ENCODE data around the gene TBX5. TPM values are rescaled to one million over a fixed set of nuclear protein-coding genes. Genes with fewer than 3 reads are reported as not detected.

TBX5 gene
- total RNA-seq, 1 donor from 2014 or later: not detected

DNA sequence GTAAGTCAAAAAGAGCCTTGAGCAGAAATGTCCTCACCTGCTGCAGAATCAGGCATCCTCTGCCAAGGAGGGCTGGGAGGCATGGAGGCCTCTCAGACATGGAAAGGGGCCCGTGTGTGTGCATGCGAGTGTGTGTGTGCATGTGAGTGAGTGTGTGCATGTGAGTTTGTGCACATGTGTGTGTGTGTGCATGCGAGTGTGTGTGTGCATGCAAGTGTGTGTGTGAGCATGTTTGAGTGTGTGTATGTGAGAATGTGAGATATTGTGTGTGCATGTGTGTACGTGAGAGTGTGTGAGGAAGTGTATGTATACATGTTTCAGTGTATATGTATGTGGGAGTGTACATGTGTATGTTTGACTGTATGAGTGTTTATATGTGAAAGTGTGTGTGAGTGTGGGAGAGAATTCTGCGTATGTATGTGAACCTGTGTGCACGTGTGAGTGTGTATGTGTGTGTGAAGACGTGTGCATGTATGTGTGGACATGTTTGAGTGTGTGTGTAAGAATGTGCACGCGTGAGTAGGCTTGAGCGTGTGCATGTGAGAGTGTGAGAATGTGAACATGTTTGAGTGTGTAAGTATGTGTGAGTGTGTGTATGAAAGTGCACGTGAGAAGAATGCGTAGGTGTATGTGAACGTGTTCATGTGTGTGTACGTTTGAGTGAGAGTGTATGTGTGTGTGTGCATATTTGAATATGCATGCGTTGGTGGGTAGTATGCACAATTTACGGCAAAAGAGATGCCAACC lies 90.8 kb downstream of the TBX5 start:
- no peak for DNase-seq (ENCODE audit: low read depth, low spot score)
- Mint-ChIP-seq H3K4me1 (no peaks in the 10 kb centered on the region), H3K4me3 (no peak overlapping the region), H3K27me3 (ENCODE audit: low read depth) (peaks cover 16% of the 10 kb centered on the region), H3K27ac (ENCODE audit: unreplicated experiment) (no peak overlapping the region), H3K9me3 (no peaks in the 10 kb centered on the region), H3K36me3 (ENCODE audit: low read depth) (no peaks in the 10 kb centered on the region)
- TF ChIP-seq, protein P1, sequence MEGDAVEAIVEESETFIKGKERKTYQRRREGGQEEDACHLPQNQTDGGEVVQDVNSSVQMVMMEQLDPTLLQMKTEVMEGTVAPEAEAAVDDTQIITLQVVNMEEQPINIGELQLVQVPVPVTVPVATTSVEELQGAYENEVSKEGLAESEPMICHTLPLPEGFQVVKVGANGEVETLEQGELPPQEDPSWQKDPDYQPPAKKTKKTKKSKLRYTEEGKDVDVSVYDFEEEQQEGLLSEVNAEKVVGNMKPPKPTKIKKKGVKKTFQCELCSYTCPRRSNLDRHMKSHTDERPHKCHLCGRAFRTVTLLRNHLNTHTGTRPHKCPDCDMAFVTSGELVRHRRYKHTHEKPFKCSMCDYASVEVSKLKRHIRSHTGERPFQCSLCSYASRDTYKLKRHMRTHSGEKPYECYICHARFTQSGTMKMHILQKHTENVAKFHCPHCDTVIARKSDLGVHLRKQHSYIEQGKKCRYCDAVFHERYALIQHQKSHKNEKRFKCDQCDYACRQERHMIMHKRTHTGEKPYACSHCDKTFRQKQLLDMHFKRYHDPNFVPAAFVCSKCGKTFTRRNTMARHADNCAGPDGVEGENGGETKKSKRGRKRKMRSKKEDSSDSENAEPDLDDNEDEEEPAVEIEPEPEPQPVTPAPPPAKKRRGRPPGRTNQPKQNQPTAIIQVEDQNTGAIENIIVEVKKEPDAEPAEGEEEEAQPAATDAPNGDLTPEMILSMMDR (conservative IDR thresholded peaks at IDR 0.05): no peak

DNA sequence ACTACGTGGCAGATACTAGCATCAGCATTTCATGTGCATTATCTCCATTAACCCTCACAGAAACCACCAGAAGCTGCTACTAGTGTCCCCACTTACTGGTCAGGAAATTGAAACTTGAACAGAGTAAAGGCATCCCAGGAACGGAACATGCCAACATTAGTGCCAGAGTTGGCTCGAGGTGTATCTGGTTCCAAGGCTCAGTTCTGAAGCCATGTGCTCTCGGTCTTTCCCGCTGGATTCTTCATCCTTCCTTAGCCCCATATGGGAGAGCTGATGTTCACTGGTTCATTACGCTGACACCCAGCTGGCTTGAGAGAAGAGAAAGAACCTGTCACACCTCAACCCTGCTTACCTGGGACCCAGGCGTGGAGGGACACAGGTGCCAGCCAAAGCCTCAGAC lies 91.5 kb downstream of the TBX5 start:
- no peak overlapping the region for H3K4me3 Mint-ChIP-seq
- no peaks in the 10 kb centered on the region for H3K9me3 Mint-ChIP-seq
- H3K27me3 Mint-ChIP-seq (ENCODE audit: low read depth): peaks cover 18% of the 10 kb centered on the region
- H3K27ac Mint-ChIP-seq (ENCODE audit: unreplicated experiment): no peak overlapping the region
- no peaks in the 10 kb centered on the region for H3K36me3 Mint-ChIP-seq (ENCODE audit: low read depth)
- H3K4me1 Mint-ChIP-seq: no peaks in the 10 kb centered on the region
- TF ChIP-seq, protein P1 (conservative IDR thresholded peaks at IDR 0.05): no peak
- no peak for DNase-seq (ENCODE audit: low read depth, low spot score)

DNA sequence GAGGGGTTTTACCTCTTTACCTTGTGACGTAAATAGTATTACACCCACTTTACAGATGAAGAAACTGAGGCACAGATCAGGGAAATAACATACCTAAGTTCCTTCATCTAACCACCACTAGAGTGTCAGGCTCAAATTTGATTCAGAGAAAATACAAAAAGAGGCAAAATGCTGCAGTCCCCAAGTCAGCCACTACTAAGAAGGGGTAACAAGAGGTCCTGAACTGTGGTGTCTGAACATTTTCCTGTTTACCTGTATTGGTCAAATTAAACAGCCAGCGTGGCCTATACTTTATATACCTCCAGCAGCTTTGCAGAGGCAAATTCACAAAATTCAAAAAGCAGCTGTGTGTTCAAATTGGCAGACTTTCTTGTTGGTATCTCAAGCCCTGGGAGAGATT lies 92.0 kb downstream of the TBX5 start:
- peaks cover 21% of the 10 kb centered on the region for H3K27me3 Mint-ChIP-seq (ENCODE audit: low read depth)
- no peak overlapping the region for H3K4me3 Mint-ChIP-seq
- H3K4me1 Mint-ChIP-seq: no peaks in the 10 kb centered on the region
- H3K36me3 Mint-ChIP-seq (ENCODE audit: low read depth): no peaks in the 10 kb centered on the region
- TF ChIP-seq, protein P1 (conservative IDR thresholded peaks at IDR 0.05): no peak
- H3K9me3 Mint-ChIP-seq: no peaks in the 10 kb centered on the region
- DNase-seq (ENCODE audit: low read depth, low spot score): no peak
- no peak overlapping the region for H3K27ac Mint-ChIP-seq (ENCODE audit: unreplicated experiment)

DNA sequence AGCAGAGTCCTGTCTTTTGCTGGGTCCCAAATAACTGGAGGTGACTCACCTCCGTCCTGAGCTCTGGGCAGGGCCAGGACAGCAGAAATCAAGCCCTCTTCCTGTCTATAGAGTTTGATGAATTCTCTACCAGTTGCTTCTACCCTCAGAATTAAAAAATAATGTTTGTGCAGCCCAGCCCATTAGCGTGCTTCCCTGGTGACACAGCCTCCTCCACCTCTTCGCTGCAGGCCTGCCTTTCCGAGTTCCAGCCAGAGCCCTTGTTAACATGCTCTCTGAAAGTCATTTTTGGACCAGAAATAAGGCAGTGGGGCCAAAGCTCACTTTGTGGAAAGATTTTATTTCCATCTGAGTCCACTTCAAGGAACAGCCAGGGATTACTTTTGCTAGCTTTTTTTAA lies 94.0 kb downstream of the TBX5 start:
- no peaks in the 10 kb centered on the region for H3K4me1 Mint-ChIP-seq
- no peak overlapping the region for H3K27ac Mint-ChIP-seq (ENCODE audit: unreplicated experiment)
- H3K4me3 Mint-ChIP-seq: no peak overlapping the region
- TF ChIP-seq, protein P1 (conservative IDR thresholded peaks at IDR 0.05): no peak
- DNase-seq (ENCODE audit: low read depth, low spot score): no peak
- H3K9me3 Mint-ChIP-seq: no peaks in the 10 kb centered on the region
- peaks cover 37% of the 10 kb centered on the region for H3K27me3 Mint-ChIP-seq (ENCODE audit: low read depth)
- no peaks in the 10 kb centered on the region for H3K36me3 Mint-ChIP-seq (ENCODE audit: low read depth)

DNA sequence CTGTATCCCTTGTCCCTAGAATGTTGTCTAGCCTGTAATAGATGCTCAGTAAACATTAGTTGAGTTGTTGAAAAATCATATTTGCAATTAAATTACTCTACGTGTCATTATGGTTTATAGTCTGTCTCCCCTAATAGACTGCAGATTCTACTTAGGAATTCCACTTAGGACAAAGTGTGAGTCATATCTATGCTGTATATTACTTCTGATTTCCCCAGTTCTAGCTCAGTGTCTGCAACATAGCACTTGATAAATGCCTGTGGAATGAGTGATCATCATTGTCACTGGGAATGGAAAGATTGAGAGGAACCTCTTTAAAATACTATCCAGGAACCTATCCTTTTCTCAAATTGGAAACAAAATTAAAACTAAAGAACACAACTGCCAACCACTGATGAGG lies 99.3 kb downstream of the TBX5 start:
- H3K36me3 Mint-ChIP-seq (ENCODE audit: low read depth): no peaks in the 10 kb centered on the region
- H3K4me3 Mint-ChIP-seq: no peak overlapping the region
- H3K4me1 Mint-ChIP-seq: no peaks in the 10 kb centered on the region
- H3K27ac Mint-ChIP-seq (ENCODE audit: unreplicated experiment): no peak overlapping the region
- peaks cover 70% of the 10 kb centered on the region for H3K27me3 Mint-ChIP-seq (ENCODE audit: low read depth)
- TF ChIP-seq, protein P1 (conservative IDR thresholded peaks at IDR 0.05): no peak
- DNase-seq (ENCODE audit: low read depth, low spot score): no peak
- H3K9me3 Mint-ChIP-seq: peaks cover 3% of the 10 kb centered on the region

All from neural crest cell (in vitro differentiated cells).